Measurements from ENCODE around the gene COL6A1.
"Not testable (repeated sequence)": the region's sequence is repeated elsewhere in the genome, so short reads cannot be mapped to it uniquely, and the experiment has no call there.

The COL6A1 gene

DNA sequence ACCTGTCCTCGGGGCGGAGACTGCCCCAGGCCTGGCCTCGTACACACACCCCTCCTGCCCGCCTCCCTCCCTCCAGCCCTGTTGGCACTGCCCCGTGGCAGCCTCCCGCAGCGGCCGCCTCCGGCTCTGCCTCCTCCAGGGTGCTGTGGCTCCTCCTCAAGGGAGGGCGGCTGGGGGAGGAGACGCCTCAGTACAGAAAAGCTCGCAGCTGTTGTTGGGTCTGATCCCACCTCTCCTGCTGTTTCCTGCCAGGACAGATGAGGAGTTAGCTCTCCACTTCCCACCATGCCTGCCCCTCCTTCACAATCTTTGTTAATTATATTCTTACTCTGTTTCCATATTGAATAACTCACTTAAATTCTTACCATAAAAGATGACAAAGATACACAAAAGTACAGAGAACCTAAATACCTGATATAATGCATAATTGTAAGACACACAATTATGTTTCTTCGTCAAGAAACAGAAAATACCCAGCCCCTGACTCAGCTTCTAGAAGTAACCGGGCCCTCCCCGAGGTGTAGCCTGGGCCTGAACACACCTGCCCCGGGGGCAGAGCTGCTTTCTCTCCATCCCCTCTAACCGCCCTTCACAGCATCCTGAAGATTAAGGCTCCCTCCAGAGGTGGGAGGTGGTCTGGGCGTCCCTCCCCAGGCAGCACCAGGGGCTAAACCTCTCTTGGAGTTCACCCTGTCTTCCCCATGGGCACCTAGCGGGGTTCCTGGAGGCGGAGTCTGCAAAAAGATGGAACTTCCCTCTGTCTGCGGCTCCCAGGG lies 30.6 kb upstream of the COL6A1 start:
- no peak for TF ChIP-seq ZNF274 (IDR thresholded peaks at IDR 0.05; ENCODE audit: low read depth, low read length)
- H3K4me3 ChIP-seq (ENCODE audit: low read length) = no peak overlapping the region

GRCh38 chr21:45951676-45952075 lies 29.9 kb upstream of the COL6A1 start:
- TF ChIP-seq ZNF274 (IDR thresholded peaks at IDR 0.05; ENCODE audit: low read depth, low read length) = no peak
- H3K4me3 ChIP-seq (ENCODE audit: low read length) = no peak overlapping the region

GRCh38 chr21:45952527-45952926 lies 29.0 kb upstream of the COL6A1 start:
- H3K4me3 ChIP-seq (ENCODE audit: low read length) = not testable (repeated sequence)

DNA sequence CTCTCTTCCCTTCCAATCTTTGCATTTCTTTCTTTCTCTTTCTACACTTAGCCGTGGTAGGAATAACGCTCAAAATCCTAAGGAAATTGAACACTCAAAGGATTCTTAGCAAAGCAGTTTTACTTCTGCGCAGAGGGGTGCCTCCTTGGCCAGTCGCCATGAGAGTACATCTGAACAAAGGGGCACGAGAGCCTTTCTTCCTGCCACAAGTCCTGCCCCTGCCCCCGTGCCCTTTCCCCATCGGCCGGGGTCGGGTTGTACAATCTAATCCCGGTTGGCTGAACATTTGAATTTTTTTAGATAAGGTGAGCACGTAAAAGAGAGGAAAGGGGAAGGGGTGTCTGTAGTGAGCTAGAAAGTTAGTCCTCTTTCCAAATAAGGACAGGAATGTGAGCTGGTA lies 28.6 kb upstream of the COL6A1 start:
- no peak overlapping the region for H3K4me3 ChIP-seq (ENCODE audit: low read length)
- TF ChIP-seq ZNF274 (IDR thresholded peaks at IDR 0.05; ENCODE audit: low read depth, low read length) = no peak

GRCh38 chr21:45954261-45954660 lies 27.3 kb upstream of the COL6A1 start:
- no peak for TF ChIP-seq ZNF274 (IDR thresholded peaks at IDR 0.05; ENCODE audit: low read depth, low read length)
- no peak overlapping the region for H3K4me3 ChIP-seq (ENCODE audit: low read length)

GRCh38 chr21:45954921-45955320 lies 26.6 kb upstream of the COL6A1 start:
- H3K4me3 ChIP-seq (ENCODE audit: low read length) = no peak overlapping the region
- no peak for TF ChIP-seq ZNF274 (IDR thresholded peaks at IDR 0.05; ENCODE audit: low read depth, low read length)

DNA sequence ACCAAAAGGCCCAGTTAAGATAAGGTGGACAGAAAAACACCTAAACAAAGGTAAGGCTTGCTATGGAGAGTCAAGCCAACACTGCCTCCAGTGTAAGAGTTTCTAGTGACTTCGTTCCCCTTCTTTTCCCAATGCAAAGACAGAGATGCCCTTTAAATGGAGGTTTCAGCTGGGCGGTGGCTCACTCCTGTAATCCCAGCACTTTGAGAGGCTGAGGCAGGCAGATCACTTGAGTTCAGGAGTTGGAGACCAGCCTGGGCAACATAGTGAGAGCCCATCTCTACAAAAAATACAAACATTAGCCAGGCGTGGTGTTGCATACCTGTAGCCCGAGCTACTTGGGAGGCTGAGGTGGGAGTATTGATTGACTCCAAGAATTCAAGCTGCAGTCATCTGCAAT lies 24.0 kb upstream of the COL6A1 start:
- no peak for TF ChIP-seq ZNF274 (IDR thresholded peaks at IDR 0.05; ENCODE audit: low read depth, low read length)

DNA sequence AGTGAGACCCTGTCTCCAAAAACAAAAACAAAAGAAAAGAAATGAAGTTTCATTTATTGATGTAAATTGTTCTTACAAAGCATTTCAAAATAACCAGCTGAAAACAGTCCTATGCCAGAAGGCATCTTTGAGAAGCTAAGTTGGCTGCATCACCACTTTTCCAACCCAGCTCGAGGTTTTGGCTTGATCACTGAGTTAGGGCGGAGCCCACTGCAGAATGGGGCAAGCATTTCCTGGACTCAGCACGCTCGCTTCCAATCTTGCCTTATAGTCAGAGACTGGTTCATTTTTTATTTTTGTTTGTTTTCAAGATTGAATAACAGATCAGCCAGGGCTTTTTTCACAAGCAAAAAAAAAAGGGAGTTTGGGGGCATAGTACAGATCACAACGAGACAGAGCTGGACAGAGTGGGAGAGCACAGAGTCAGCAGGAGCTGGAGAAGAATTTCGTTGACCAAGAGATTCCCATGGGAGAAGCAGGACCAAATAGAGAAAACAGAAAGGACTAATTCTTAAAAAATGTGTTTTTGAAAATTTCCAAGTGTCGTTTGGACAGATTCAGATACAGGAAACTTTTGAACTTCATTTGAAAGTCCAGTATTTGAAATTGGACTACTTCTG lies 23.5 kb upstream of the COL6A1 start:
- no peak for TF ChIP-seq ZNF274 (IDR thresholded peaks at IDR 0.05; ENCODE audit: low read depth, low read length)
- H3K4me3 ChIP-seq (ENCODE audit: low read length) = no peak overlapping the region

More for the DNA sequence above, 24.0 kb upstream of the COL6A1 start:
- no peak overlapping the region for H3K4me3 ChIP-seq (ENCODE audit: low read length)

DNA sequence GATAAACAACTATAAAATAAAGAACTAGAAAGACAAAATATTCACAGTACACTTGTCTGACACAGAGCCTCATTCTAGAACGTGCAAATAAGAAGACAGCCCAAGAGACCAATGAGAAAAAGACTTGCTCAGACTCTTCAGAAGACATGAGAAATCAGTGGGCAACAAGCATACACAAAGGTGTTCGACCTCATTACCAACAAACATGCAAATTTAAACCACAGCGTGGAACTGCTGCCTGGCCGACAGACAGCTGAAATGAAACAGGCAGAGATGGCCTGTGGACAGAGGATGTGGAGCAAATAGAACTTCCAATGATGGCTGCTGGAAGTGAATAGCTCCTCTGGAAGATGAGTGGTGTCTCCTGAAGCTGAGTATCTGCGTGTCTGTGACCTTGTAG lies 22.4 kb upstream of the COL6A1 start:
- no peak for TF ChIP-seq ZNF274 (IDR thresholded peaks at IDR 0.05; ENCODE audit: low read depth, low read length)
- H3K4me3 ChIP-seq (ENCODE audit: low read length) = no peak overlapping the region

GRCh38 chr21:45959779-45960390 lies 21.7 kb upstream of the COL6A1 start:
- TF ChIP-seq ZNF274 (IDR thresholded peaks at IDR 0.05; ENCODE audit: low read depth, low read length) = no peak

GRCh38 chr21:45961408-45961807 lies 20.2 kb upstream of the COL6A1 start:
- not testable (repeated sequence) for H3K4me3 ChIP-seq (ENCODE audit: low read length)

More at GRCh38 chr21:45959779-45960390, 21.7 kb upstream of the COL6A1 start:
- H3K4me3 ChIP-seq (ENCODE audit: low read length) = no peak overlapping the region

DNA sequence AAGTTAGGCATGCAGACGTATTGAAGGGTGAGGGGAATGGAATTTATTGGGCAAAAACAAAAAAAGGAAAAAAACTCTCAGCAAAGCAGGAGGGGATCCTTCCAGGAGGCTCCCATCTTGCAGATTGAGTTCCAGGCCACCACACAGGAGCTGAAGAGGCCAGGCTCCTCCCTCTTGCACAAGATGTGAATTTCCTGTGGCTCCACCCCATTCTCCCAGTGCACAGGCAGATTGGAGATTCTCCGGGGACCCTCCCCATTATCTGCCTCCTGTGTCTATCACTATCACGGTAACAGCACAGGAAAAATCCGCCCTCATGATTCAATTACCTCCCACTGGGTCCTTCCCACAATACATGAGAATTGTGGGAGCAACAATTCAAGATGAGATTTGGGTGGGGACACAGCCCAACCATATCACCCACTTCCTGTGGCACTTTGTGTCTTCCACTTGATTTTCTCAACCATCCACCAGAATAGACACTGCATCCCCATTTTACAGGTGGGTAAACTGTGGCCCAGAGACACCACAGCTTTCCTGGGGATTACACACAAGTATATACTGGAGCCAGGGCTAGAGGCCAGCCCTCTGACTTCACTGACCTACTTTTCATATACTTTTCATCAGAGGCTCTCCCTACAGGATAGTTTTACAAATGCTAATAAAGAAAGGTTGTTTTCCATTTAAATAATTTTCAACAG lies 18.9 kb upstream of the COL6A1 start:
- TF ChIP-seq ZNF274 (IDR thresholded peaks at IDR 0.05; ENCODE audit: low read depth, low read length) = no peak
- no peak overlapping the region for H3K4me3 ChIP-seq (ENCODE audit: low read length)

- TF ChIP-seq ZNF274 (IDR thresholded peaks at IDR 0.05; ENCODE audit: low read depth, low read length) = no peak
- H3K4me3 ChIP-seq (ENCODE audit: low read length) = no peak overlapping the region
Measured at GRCh38 chr21:45963232-45963570, 18.4 kb upstream of the COL6A1 start.

- no peak for TF ChIP-seq ZNF274 (IDR thresholded peaks at IDR 0.05; ENCODE audit: low read depth, low read length)
- no peak overlapping the region for H3K4me3 ChIP-seq (ENCODE audit: low read length)
Measured at GRCh38 chr21:45964649-45965048, 16.9 kb upstream of the COL6A1 start.

All from GM08714 (cell line).